GM21515 (cell line): ENCODE measurements around the gene CEMP1.
"Not testable (repeated sequence)": the region's sequence is repeated elsewhere in the genome, so short reads cannot be mapped to it uniquely, and the experiment has no call there.

Source experiments
- ATAC-seq: cut with Tn5 transposase; IDR thresholded peaks from one replicate; pipeline ENCODE4 v1.9.1; 2021; ENCODE audit not compliant: unreplicated experiment

Gene CEMP1, protein sequence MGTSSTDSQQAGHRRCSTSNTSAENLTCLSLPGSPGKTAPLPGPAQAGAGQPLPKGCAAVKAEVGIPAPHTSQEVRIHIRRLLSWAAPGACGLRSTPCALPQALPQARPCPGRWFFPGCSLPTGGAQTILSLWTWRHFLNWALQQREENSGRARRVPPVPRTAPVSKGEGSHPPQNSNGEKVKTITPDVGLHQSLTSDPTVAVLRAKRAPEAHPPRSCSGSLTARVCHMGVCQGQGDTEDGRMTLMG

DNA sequence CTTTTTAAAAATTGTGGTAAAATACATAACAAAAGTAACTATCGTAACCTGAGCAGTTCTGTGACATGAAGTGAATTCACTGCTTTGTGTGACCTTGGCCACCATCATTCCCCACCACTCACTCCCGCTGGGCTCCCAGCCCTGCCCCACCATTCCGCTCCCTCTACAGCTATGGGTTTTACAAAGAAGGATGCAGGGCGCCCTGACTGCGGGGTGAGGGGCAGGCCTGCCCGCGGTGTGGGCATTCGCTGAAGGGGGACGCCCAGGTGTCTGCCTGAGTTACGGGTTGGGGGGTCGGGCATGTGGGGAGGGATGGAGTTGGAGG is at the start of gene CEMP1:
Gene CEMP1, minus strand, starts transcription at position 38 of the 325 bp plus-strand sequence. CDS start 335 bp downstream, outside the sequence.
- ATAC-seq, result no peak

- ATAC-seq, result not testable (repeated sequence)
These were observed 49.6 kb upstream of the CEMP1 start for GRCh38 chr16:2580818-2581217.

DNA sequence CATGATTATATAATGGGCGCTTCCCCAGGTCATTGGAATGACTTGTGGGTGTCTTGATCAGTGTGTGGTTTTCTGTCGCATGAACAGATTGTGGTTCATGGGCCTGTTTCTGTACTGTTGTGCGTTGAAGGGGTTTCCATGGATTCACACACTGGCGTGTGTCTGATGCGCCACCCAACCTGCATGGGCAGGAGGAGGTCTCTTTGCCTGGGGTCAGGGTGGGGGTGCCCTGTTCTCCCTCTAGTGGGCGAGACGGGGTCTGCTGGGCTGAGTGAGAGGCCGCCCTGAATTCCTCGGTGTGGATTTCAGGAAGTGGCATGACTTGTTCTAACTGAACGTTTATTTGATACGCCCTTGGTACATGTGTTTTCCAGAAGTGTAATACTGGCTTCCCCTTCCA is 48.9 kb upstream of the CEMP1 start:
- not testable (repeated sequence) for ATAC-seq

DNA sequence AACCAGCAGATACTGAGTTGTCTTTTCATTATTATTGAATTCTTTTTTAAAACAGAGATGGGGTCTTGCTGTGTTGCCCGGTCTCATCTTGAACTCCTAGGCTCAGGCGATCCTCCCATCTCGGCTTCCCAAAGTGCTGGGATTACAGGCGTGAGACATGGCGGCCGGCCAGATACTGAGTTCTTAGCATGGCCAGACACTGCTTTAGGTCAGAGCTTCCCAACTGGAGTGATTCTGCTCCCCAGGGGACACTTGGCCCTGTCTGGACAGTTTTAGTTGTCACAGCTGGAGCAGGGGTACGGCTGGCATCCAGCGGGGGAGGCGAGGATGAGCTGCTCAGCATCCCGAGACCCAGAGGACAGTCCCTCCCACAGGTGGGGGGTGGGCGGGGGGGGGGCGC is 47.7 kb upstream of the CEMP1 start:
- not testable (repeated sequence) for ATAC-seq

- ATAC-seq, result not testable (repeated sequence)
These were observed 45.8 kb upstream of the CEMP1 start for GRCh38 chr16:2577044-2577443.

DNA sequence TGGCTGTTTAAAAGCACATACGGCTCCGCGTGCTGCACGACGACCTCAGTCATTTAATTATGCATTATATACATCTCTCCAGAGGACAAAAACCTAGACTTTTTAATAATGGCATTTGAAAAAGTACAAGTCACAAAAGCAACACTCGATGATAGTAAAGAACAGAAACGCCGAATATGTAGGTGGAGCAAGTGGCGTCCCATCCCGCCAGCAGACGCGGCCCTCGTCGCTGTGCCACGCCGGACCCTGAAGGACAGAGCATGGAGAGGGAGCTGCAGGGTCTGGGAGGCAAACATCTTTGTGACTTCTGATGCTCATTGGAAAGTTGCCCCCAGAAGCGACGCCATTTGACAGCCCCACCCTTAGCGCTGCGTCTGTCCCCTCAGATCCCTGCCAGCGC is 44.6 kb upstream of the CEMP1 start:
- not testable (repeated sequence) for ATAC-seq

- not testable (repeated sequence) for ATAC-seq
These were observed 41.5 kb upstream of the CEMP1 start for GRCh38 chr16:2572704-2573103.

DNA sequence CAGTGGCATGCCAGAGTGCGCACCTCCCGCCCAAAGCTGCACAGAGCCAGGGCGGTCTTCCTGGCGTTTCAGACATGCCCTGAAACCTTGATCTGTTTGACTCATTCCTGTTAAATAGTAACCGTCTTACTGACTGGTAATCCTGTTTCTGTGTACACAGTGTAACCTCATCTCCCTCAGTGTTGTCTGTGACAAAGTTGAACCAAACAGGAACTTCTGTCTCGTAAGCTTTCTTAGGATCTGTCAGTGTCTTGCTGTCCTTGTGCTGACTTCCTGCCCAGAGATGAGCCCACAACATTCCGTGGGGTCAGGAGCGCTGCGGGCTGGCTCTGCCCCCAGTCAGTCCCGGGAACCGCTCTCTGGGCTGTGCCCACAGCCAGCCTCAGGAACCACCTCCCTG is 37.4 kb upstream of the CEMP1 start:
- not testable (repeated sequence) for ATAC-seq

DNA sequence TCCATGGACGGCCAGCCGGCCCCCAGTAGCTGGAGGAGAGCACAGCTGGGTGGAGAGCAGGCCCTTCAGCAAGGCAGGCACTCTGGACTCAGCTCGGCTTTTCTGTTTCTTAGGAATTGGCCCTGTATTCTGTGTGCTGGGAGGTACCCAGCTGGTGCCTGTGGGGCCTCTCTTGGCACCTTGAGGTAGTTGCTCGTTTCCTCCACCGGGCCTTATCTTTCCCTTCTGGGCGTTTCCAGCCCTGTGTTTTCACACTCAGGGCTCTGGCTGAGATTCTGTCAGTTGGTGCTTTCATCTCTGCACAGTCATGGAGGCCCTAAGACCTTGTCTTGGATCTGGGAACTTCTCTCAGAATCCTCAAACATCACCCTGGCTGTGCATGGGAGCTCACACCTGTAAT is 36.3 kb upstream of the CEMP1 start:
- ATAC-seq, result not testable (repeated sequence)

DNA sequence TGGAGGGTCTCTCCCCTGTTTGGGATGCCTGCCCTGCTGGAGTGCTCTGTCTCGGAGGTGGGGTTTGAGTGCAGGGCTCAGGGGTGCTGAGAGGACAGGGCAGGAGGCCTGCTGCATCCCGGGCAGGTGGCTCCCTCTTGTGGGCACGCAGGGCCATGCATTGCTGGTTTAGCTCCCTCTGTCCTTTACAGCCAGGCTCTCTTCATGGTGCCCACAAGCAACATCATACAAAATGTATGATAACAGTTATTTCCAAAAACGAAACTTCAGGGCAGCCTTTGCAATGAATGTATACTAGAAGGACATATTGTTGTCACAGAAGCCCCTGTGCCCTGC is 29.6 kb upstream of the CEMP1 start:
- not testable (repeated sequence) for ATAC-seq

DNA sequence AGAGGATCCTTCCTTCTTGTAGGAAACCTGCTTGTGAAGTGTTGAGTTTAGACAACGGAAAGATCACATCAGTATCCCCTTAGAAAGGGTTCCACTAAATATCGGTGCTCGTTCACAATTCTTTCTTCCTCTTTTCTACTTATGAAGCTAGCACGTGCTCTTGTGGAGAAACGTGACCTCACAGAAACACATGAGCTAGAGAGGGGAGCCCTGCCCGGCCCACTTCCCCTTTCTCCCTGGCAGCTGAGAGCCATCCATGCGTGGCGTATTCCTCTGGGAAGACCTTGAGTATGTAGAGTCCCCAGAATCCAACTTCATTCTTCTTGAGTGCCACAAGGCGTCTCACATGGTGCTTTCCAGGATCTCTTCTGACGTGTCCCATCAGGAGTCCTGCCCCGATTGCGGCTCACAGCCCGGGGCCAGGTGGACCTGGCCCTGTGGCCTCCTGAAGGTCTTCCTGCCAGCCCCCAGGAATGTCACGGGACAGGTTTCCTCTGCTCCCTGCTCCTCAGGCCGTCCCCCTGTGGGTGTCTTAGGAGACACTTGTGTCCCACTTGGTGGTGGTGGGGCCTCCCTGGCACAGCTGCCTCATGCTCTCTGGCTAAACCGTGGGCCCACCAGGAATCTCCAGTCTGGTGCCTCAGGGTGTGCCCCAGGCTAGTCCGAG is 29.1 kb upstream of the CEMP1 start:
- ATAC-seq, result not testable (repeated sequence)

- ATAC-seq, result not testable (repeated sequence)
These were observed 25.9 kb upstream of the CEMP1 start for GRCh38 chr16:2557150-2557549.

GRCh38 chr16:2554709-2555425 is 23.7 kb upstream of the CEMP1 start:
- not testable (repeated sequence) for ATAC-seq

- not testable (repeated sequence) for ATAC-seq
These were observed 20.2 kb upstream of the CEMP1 start for GRCh38 chr16:2551420-2551889.

GRCh38 chr16:2550283-2550878 is 19.2 kb upstream of the CEMP1 start:
- ATAC-seq, result not testable (repeated sequence)

GRCh38 chr16:2543771-2544170 is 12.6 kb upstream of the CEMP1 start:
- not testable (repeated sequence) for ATAC-seq

GRCh38 chr16:2541409-2541808 is 10.2 kb upstream of the CEMP1 start:
- ATAC-seq, result not testable (repeated sequence)

DNA sequence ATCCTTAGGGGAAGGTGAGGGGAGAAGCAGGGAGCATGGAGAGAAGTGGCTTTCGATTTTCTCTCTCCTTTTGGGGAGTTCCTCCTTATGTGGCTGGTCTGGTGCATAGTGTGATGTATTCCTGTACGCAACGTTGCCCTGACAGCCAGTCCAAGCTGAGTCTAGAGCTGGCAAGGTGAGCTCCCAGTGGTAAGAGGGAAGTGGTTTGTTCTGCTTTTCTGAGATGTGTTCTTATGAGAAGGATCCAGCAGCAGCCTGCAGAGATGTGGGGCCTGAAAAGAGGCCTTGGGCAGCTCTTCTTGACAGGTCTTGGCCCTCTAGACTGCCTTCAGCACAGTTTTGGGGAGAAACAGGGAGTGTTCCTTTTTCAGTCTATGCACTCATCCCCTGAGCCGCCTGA is 9.7 kb upstream of the CEMP1 start:
- ATAC-seq, result not testable (repeated sequence)

- not testable (repeated sequence) for ATAC-seq
These were observed 8.7 kb upstream of the CEMP1 start for GRCh38 chr16:2539845-2540458.

GRCh38 chr16:2539192-2539844 is 8.1 kb upstream of the CEMP1 start:
- ATAC-seq, result not testable (repeated sequence)
